ENCODE measurements around the gene KIF1A.

The KIF1A gene

DNA sequence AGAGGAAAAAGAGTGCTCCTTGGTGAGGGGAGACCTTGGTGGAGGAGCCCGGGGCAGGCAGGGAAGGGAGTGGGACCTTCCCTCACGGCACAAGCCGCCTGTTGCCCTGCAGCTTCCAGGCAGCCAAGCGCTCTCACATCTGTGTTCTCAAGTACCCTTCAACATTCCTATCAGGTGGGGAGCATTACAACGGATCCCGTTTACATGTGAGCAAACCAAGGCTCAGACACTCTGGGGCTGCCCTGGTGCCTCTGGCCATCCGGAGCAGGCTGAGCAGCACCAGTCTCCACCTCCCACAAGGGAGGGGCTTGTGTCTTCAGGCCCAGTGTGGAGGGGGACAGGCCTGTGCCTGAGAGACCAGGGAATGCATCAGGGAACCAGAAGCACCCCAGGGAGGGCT, 70.5 kb downstream of the KIF1A start:
- Histone ChIP-seq H3K9me3 (ENCODE audit: low read length) (no peaks in the 10 kb centered on the region), H3K4me3 (ENCODE audit: low read depth, low read length, poor library complexity, severe bottlenecking) (no peak overlapping the region), H3K4me2 (ENCODE audit: low read length) (no peak overlapping the region), H4K20me1 (ENCODE audit: insufficient read depth, low read length) (no peaks in the 10 kb centered on the region), H3K79me2 (ENCODE audit: insufficient read depth, low read length) (no peaks in the 10 kb centered on the region), H3K27ac (ENCODE audit: low read depth, low read length, poor library complexity, severe bottlenecking) (no peak overlapping the region), H3F3A (ENCODE audit: insufficient read depth, low read length) (no peaks in the 10 kb centered on the region), H3K27me3 (ENCODE audit: insufficient read depth, low read length) (no peaks in the 10 kb centered on the region), H3K9me2 (ENCODE audit: low read depth, low read length) (no peaks in the 10 kb centered on the region), H3K4me1 (ENCODE audit: insufficient read depth, low read length, severe bottlenecking) (no peaks in the 10 kb centered on the region), H3K36me3 (ENCODE audit: insufficient read depth, low read length) (no peaks in the 10 kb centered on the region), H2AFZ (ENCODE audit: low read length) (no peak overlapping the region), H3K9ac (ENCODE audit: low read length) (no peak overlapping the region)
- TF ChIP-seq, protein P1, sequence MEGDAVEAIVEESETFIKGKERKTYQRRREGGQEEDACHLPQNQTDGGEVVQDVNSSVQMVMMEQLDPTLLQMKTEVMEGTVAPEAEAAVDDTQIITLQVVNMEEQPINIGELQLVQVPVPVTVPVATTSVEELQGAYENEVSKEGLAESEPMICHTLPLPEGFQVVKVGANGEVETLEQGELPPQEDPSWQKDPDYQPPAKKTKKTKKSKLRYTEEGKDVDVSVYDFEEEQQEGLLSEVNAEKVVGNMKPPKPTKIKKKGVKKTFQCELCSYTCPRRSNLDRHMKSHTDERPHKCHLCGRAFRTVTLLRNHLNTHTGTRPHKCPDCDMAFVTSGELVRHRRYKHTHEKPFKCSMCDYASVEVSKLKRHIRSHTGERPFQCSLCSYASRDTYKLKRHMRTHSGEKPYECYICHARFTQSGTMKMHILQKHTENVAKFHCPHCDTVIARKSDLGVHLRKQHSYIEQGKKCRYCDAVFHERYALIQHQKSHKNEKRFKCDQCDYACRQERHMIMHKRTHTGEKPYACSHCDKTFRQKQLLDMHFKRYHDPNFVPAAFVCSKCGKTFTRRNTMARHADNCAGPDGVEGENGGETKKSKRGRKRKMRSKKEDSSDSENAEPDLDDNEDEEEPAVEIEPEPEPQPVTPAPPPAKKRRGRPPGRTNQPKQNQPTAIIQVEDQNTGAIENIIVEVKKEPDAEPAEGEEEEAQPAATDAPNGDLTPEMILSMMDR (IDR thresholded peaks at IDR 0.05; ENCODE audit: low read length): no peak
- no peak for TF ChIP-seq EZH2 (IDR thresholded peaks at IDR 0.05; ENCODE audit: borderline replicate concordance, low read length)

DNA sequence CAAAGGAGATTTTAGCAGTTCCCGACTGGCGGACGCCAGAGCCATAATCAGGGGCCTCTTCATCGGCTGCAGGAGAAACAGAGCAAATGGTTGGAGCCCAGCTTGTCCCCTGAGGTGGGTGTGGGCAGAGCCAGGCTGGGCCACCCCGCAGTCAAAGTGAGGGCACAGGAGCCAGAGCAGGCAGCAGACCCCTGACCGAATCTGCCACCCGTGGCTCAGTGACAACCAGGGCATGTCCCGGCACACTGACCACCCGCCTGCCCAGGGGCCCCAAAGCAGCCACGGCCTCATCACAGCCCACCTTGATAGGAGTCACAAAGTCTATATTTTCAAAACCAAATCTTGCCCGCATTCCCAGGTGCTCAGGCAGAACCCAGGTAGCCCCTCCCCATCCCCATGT, 72.8 kb downstream of the KIF1A start:
- Histone ChIP-seq H3K9me3 (ENCODE audit: low read length) (no peaks in the 10 kb centered on the region), H4K20me1 (ENCODE audit: insufficient read depth, low read length) (no peaks in the 10 kb centered on the region), H2AFZ (ENCODE audit: low read length) (no peak overlapping the region), H3K27ac (ENCODE audit: low read depth, low read length, poor library complexity, severe bottlenecking) (no peak overlapping the region), H3K36me3 (ENCODE audit: insufficient read depth, low read length) (no peaks in the 10 kb centered on the region), H3K79me2 (ENCODE audit: insufficient read depth, low read length) (no peaks in the 10 kb centered on the region), H3K4me3 (ENCODE audit: low read depth, low read length, poor library complexity, severe bottlenecking) (no peak overlapping the region), H3K27me3 (ENCODE audit: insufficient read depth, low read length) (no peaks in the 10 kb centered on the region), H3K4me2 (ENCODE audit: low read length) (no peak overlapping the region), H3K4me1 (ENCODE audit: insufficient read depth, low read length, severe bottlenecking) (no peaks in the 10 kb centered on the region), H3K9ac (ENCODE audit: low read length) (no peak overlapping the region), H3F3A (ENCODE audit: insufficient read depth, low read length) (no peaks in the 10 kb centered on the region), H3K9me2 (ENCODE audit: low read depth, low read length) (no peaks in the 10 kb centered on the region)
- no peak for TF ChIP-seq EZH2 (IDR thresholded peaks at IDR 0.05; ENCODE audit: borderline replicate concordance, low read length)
- TF ChIP-seq, protein P1 (IDR thresholded peaks at IDR 0.05; ENCODE audit: low read length): no peak

DNA sequence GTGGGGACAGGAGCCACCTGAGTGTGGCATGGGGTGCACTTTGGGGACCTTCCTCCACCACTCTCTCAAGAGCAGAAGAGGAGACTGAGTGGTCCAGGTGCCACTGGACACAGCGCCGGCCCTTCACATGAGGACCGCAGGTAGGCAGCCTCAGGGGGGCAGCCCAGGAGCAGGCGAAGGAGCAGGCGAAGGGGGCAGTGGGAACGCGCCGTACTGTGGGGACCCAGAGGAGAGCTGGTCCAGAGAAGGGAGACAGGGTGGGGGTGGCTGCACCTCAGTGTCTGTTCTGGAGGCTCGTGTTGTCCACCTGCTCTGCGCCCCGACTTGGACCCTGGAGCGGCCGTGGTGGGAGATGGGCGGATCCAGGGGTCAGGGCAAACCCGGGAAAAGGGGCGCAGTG, 73.3 kb downstream of the KIF1A start:
- no peak overlapping the region for H3K27ac ChIP-seq (ENCODE audit: low read depth, low read length, poor library complexity, severe bottlenecking)
- H3K9ac ChIP-seq (ENCODE audit: low read length): no peak overlapping the region
- H3K9me2 ChIP-seq (ENCODE audit: low read depth, low read length): no peaks in the 10 kb centered on the region
- H3K36me3 ChIP-seq (ENCODE audit: insufficient read depth, low read length): no peaks in the 10 kb centered on the region
- H4K20me1 ChIP-seq (ENCODE audit: insufficient read depth, low read length): no peaks in the 10 kb centered on the region
- H3K9me3 ChIP-seq (ENCODE audit: low read length): no peaks in the 10 kb centered on the region
- no peak overlapping the region for H3K4me3 ChIP-seq (ENCODE audit: low read depth, low read length, poor library complexity, severe bottlenecking)
- H3F3A ChIP-seq (ENCODE audit: insufficient read depth, low read length): no peaks in the 10 kb centered on the region
- no peak overlapping the region for H2AFZ ChIP-seq (ENCODE audit: low read length)
- no peak overlapping the region for H3K4me2 ChIP-seq (ENCODE audit: low read length)
- TF ChIP-seq, protein P1 (IDR thresholded peaks at IDR 0.05; ENCODE audit: low read length): no peak
- no peak for TF ChIP-seq EZH2 (IDR thresholded peaks at IDR 0.05; ENCODE audit: borderline replicate concordance, low read length)
- no peaks in the 10 kb centered on the region for H3K4me1 ChIP-seq (ENCODE audit: insufficient read depth, low read length, severe bottlenecking)
- no peaks in the 10 kb centered on the region for H3K79me2 ChIP-seq (ENCODE audit: insufficient read depth, low read length)
- H3K27me3 ChIP-seq (ENCODE audit: insufficient read depth, low read length): no peaks in the 10 kb centered on the region

All from OCI-LY1 (cell line).